Transverse colon (tissue), 4 donors: ENCODE results near the gene LSAMP. TPM values are rescaled to one million over a fixed set of nuclear protein-coding genes. Genes with fewer than 3 reads are reported as not detected.

Experiments
- DNase-seq: peaks from one replicate; pipeline ENCODE4 v3.0.0-alpha.2; 2019
- H3K27ac ChIP-seq, 4 donors: fragments of 200-600 bp; sonication (generic); 2 replicates each; pipeline ENCODE4 v1.5.1; 2016 to 2018; ENCODE audit warnings: inconsistent platforms in 4 of 4
- H3K27me3 ChIP-seq: fragments of 200-600 bp; sonication (generic); 2 replicates; pipeline ENCODE4 v1.5.1; 2017; ENCODE audit warnings: inconsistent platforms
- H3K36me3 ChIP-seq, 4 donors: fragments of 200-600 bp; sonication (generic); 2 replicates each; pipeline ENCODE4 v1.5.1; 2017 to 2019; ENCODE audit warnings: inconsistent platforms in 4 of 4
- H3K4me1 ChIP-seq, 4 donors: fragments of 200-600 bp; sonication (generic); 2 replicates each; pipeline ENCODE4 v1.5.1; 2017 to 2020; ENCODE audit warnings: inconsistent platforms in 4 of 4
- H3K4me3 ChIP-seq, 4 donors: fragments of 200-600 bp; sonication (generic); 1 replicate in 1 of 4; 2 replicates in 3 of 4; pipeline versions ENCODE4 v1.5.1 to v1.6.1; 2017 to 2019; ENCODE audit warnings: inconsistent platforms in 4 of 4
- H3K9me3 ChIP-seq, 2 donors: fragments of 200-600 bp; sonication (generic); 2 replicates each; pipeline ENCODE4 v1.5.1; 2017 to 2019; ENCODE audit warnings: inconsistent platforms in 2 of 2
- CTCF ChIP-seq, 5 experiments: fragments of 200-600 bp in 3 of 5; fragments of 450-650 bp in 2 of 5; sonication (generic) in 3 of 5; IDR thresholded peaks; 1 replicate in 2 of 5; 2 replicates in 3 of 5; pipeline ENCODE4 v1.5.1; 2016 to 2017; ENCODE audit warnings: antibody characterized with exemption in 5 of 5, inconsistent platforms in 3 of 5, mild to moderate bottlenecking in 2 of 5, moderate library complexity in 1 of 5
- EP300 ChIP-seq: sonication (generic); formaldehyde crosslinking; IDR thresholded peaks from one replicate; pipeline ENCODE4 v1.6.1; 2017; ENCODE audit warnings: antibody characterized with exemption, low read depth
- POLR2A ChIP-seq: fragments of 450-650 bp; IDR thresholded peaks from one replicate; pipeline ENCODE4 v1.6.1; 2016; ENCODE audit warnings: antibody characterized with exemption, mild to moderate bottlenecking, moderate library complexity
- POLR2AphosphoS5 ChIP-seq, 3 donors: sonication (generic); formaldehyde crosslinking; IDR thresholded peaks; one replicate each; pipeline ENCODE4 v1.6.1; 2016; ENCODE audit warnings: antibody characterized with exemption in 3 of 3
- WGBS, 2 donors: methylation state at CpG; one replicate each; pipeline ENCODE4 v1.1.5; 2018; ENCODE audit warnings: low coverage in 1 of 2; 5-methylcytosine and 5-hydroxymethylcytosine counted together
- in situ Hi-C, 4 donors: fragments of 200-750 bp; cut with MboI; loops; one replicate each; pipeline versions ENCODE4 v1.15.0 to v1.15.1; 2017; ENCODE audit warnings: low sequenced_read_pairs in 3 of 4, low pct_ligation_motif_present in 1 of 4, low pct_unique_long_range_greater_than_20kb in 1 of 4
- intact Hi-C: fragments of 100-400 bp; cut with DNase I; formaldehyde crosslinking; loops from one replicate; pipeline ENCODE4 v1.15.1; 2023; ENCODE audit warnings: low total_unique reads
- total RNA-seq, 4 donors: library from RNA; depleted of rRNA; stranded (reverse); fragments of >200 nt; gene quantifications; one replicate each; pipeline ENCODE4 v1.1.0, GENCODE V29; 2016

Gene LSAMP
- total RNA-seq, 4 donors from 2014 or later = 3.4 to 8.2 (median 5.4) TPM

- H3K36me3 ChIP-seq = no peaks in the 10 kb centered on the region
- TF ChIP-seq POLR2A (no peak), EP300 (no peak), CTCF (IDR thresholded peaks at IDR 0.05) (no peak), POLR2AphosphoS5 (IDR thresholded peaks at IDR 0.05) (no peak)
- no peak overlapping the region for H3K27ac ChIP-seq
- no peak for DNase-seq
- no peaks in the 10 kb centered on the region for H3K27me3 ChIP-seq
- intact Hi-C loops (no loop called here), in situ Hi-C loops (no loop called here)
- WGBS, 2 donors = 57 to 66% methylated on average over 2 of the region's 2 CpGs
- no peaks in the 10 kb centered on the region for H3K9me3 ChIP-seq
- no peak overlapping the region for H3K4me3 ChIP-seq
- no peaks in the 10 kb centered on the region for H3K4me1 ChIP-seq
These were observed 429.4 kb downstream of the LSAMP start for GRCh38 chr3:116015931-116016330.

GRCh38 chr3:116007000-116007399, 438.3 kb downstream of the LSAMP start:
- H3K36me3 ChIP-seq = no peaks in the 10 kb centered on the region
- intact Hi-C loops (no loop called here), in situ Hi-C loops (no loop called here)
- H3K9me3 ChIP-seq = no peaks in the 10 kb centered on the region
- 63 to 69% methylated on average over 2 of the region's 2 CpGs for WGBS, 2 donors
- TF ChIP-seq EP300 = no peak
- no peak for TF ChIP-seq POLR2A
- TF ChIP-seq CTCF (IDR thresholded peaks at IDR 0.05) = no peak
- no peak for TF ChIP-seq POLR2AphosphoS5 (IDR thresholded peaks at IDR 0.05)
- H3K27ac ChIP-seq = no peak overlapping the region
- DNase-seq = no peak
- no peaks in the 10 kb centered on the region for H3K27me3 ChIP-seq
- H3K4me1 ChIP-seq = no peaks in the 10 kb centered on the region
- no peak overlapping the region for H3K4me3 ChIP-seq

- intact Hi-C loops = no loop called here
- in situ Hi-C loops = no loop called here
- 48 to 66% methylated on average over 2 to 4 of the region's 4 CpGs for WGBS, 2 donors
- Histone ChIP-seq H3K9me3 (no peaks in the 10 kb centered on the region), H3K27ac (no peak overlapping the region), H3K4me1 (no peaks in the 10 kb centered on the region), H3K27me3 (no peaks in the 10 kb centered on the region), H3K4me3 (no peak overlapping the region), H3K36me3 (no peaks in the 10 kb centered on the region)
- no peak for TF ChIP-seq POLR2A
- TF ChIP-seq EP300 = no peak
- TF ChIP-seq CTCF (IDR thresholded peaks at IDR 0.05) = no peak
- no peak for TF ChIP-seq POLR2AphosphoS5 (IDR thresholded peaks at IDR 0.05)
- no peak for DNase-seq
These were observed 439.9 kb downstream of the LSAMP start for GRCh38 chr3:116005404-116005803.

GRCh38 chr3:116002235-116002634, 443.1 kb downstream of the LSAMP start:
- 65 to 75% methylated on average over 2 of the region's 2 CpGs for WGBS, 2 donors
- Histone ChIP-seq H3K4me3 (no peak overlapping the region), H3K4me1 (no peaks in the 10 kb centered on the region), H3K36me3 (no peaks in the 10 kb centered on the region), H3K27ac (no peak overlapping the region), H3K27me3 (no peaks in the 10 kb centered on the region), H3K9me3 (no peaks in the 10 kb centered on the region)
- TF ChIP-seq CTCF (IDR thresholded peaks at IDR 0.05) (no peak), POLR2AphosphoS5 (IDR thresholded peaks at IDR 0.05) (no peak), EP300 (no peak), POLR2A (no peak)
- in situ Hi-C loops = no loop called here
- no peak for DNase-seq
- intact Hi-C loops = no loop called here
